Panc1 (cell line): ENCODE results near the gene CFAP299. TPM values are rescaled to one million over a fixed set of nuclear protein-coding genes. Genes with fewer than 3 reads are reported as not detected.

Source experiments
- ATAC-seq: fragments of 200-7000 bp; cut with Tn5 transposase; 2 replicates; pipeline ENCODE4 v1.9.1; 2020; ENCODE audit warnings: mild to moderate bottlenecking, moderate library complexity
- BruUV-seq: library from RNA; stranded (reverse); fragments of 400-500 nt; replicated peaks from 2 replicates; lab custom pipeline; 2021; lab: Mats Ljungman, UMichigan
- CTCF ChIA-PET: fragments of 300-600 bp; sonication (Branson Sonifier 250); formaldehyde crosslinking; loops from one replicate; lab custom pipeline; 2022; ENCODE audit warnings: antibody characterized with exemption; lab: Charles Lee
- POLR2A ChIA-PET: fragments of 300-600 bp; sonication (Branson Sonifier 250); formaldehyde crosslinking; loops from one replicate; lab custom pipeline; 2022; ENCODE audit warnings: antibody characterized with exemption; lab: Charles Lee
- DNase-seq: peaks from one replicate; pipeline ENCODE4 v3.0.0-alpha.2; 2010; ENCODE audit warnings: low read depth, low spot score
- H3K27ac ChIP-seq: 2 replicates; pipeline ENCODE4 v1.5.1; 2011; ENCODE audit warnings: mild to moderate bottlenecking, low read length, inconsistent platforms
- H3K27me3 ChIP-seq: fragments of 200-500 bp; sonication (Bioruptor generic); 2 replicates; pipeline ENCODE4 v1.6.0; 2014; ENCODE audit warnings: low read length, inconsistent platforms; ENCODE audit not compliant: control insufficient read depth, insufficient read depth
- H3K36me3 ChIP-seq: fragments of 200-500 bp; sonication (Bioruptor generic); 2 replicates; pipeline ENCODE4 v1.5.1; 2014; ENCODE audit warnings: inconsistent platforms, mild to moderate bottlenecking, low read length, moderate library complexity; ENCODE audit not compliant: control insufficient read depth, insufficient read depth
- H3K4me1 ChIP-seq: 2 replicates; pipeline ENCODE4 v1.5.1; 2011; ENCODE audit warnings: inconsistent platforms, mild to moderate bottlenecking, low read length, moderate library complexity; ENCODE audit not compliant: control insufficient read depth, insufficient read depth
- H3K4me3 ChIP-seq, 2 experiments: 2 replicates each; pipeline ENCODE4 v1.5.1; 2011 to 2012; ENCODE audit warnings: low read depth in 2 of 2, low read length in 2 of 2, mild to moderate bottlenecking in 2 of 2, inconsistent platforms in 1 of 2, moderate library complexity in 1 of 2
- H3K9me3 ChIP-seq: fragments of 200-500 bp; sonication (Bioruptor generic); 2 replicates; pipeline ENCODE4 v1.5.1; 2014; ENCODE audit warnings: low read depth, mild to moderate bottlenecking, inconsistent platforms, low read length, moderate library complexity; ENCODE audit not compliant: control insufficient read depth, insufficient read depth
- POLR2AphosphoS5 ChIP-seq: IDR thresholded peaks from 2 replicates; pipeline ENCODE4 v1.6.1; 2012; ENCODE audit warnings: mild to moderate bottlenecking, low read depth, low read length, moderate library complexity
- SIN3A ChIP-seq: IDR thresholded peaks from 2 replicates; pipeline ENCODE4 v1.6.1; 2012; ENCODE audit warnings: low read depth, mild to moderate bottlenecking, low read length, moderate library complexity, borderline replicate concordance; ENCODE audit not compliant: insufficient read depth
- TCF7L2 ChIP-seq: IDR thresholded peaks from 2 replicates; pipeline ENCODE4 v1.6.1; 2011; ENCODE audit warnings: mild to moderate bottlenecking, low read depth, low read length, inconsistent platforms
- in situ Hi-C: cut with HindIII; loops from 2 replicates; pipeline ENCODE4 v1.10.0; 2016; ENCODE audit warnings: low sequenced_read_pairs, low pct_unique_long_range_greater_than_20kb
- intact Hi-C: fragments of 100-400 bp; cut with micrococcal nuclease; formaldehyde crosslinking; loops from one replicate; pipeline ENCODE4 v1.10.0; 2022; ENCODE audit not compliant: unreplicated experiment
- total RNA-seq: library from RNA; stranded (reverse); gene quantifications from one replicate; pipeline ENCODE4 v1.2.1, GENCODE V29; 2021; ENCODE audit not compliant: unreplicated experiment
- TF ChIP-seq, protein P1 (sequence below): fragments of 450-650 bp; IDR thresholded peaks from 2 replicates; pipeline ENCODE4 v1.5.1; 2017; ENCODE audit warnings: mild to moderate bottlenecking
- TF ChIP-seq, protein P2 (sequence below), 2 experiments: IDR thresholded peaks; 2 replicates each; pipeline ENCODE4 v1.6.1; 2011 to 2012; ENCODE audit warnings: low read depth in 2 of 2, control low read depth in 1 of 2, low read length in 1 of 2, mild to moderate bottlenecking in 1 of 2, moderate library complexity in 1 of 2; ENCODE audit not compliant: insufficient read depth in 1 of 2

The CFAP299 gene
- total RNA-seq, 1 experiment from 2014 or later: not detected

DNA sequence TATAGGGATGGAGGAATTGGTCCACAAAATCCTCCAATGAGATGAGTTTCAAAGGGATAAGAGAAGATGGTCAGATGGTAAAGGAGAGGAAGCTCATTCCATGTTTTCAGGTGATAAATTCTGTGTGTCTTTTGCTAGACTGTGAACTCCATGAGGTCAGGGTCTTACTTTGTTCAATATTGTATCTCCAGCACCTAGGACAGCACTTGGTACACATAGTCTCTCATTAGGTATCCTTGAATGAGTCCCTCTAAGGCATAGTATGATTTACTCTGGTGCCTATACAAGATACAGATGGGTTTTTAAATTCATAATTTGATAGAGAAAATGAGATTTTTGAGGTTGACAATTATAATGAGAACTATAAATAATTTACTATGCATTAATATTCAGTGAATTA, 510.7 kb downstream of the CFAP299 start:
- TF ChIP-seq POLR2AphosphoS5 (no peak), SIN3A (no peak), TCF7L2 (no peak)
- TF ChIP-seq, protein P1, sequence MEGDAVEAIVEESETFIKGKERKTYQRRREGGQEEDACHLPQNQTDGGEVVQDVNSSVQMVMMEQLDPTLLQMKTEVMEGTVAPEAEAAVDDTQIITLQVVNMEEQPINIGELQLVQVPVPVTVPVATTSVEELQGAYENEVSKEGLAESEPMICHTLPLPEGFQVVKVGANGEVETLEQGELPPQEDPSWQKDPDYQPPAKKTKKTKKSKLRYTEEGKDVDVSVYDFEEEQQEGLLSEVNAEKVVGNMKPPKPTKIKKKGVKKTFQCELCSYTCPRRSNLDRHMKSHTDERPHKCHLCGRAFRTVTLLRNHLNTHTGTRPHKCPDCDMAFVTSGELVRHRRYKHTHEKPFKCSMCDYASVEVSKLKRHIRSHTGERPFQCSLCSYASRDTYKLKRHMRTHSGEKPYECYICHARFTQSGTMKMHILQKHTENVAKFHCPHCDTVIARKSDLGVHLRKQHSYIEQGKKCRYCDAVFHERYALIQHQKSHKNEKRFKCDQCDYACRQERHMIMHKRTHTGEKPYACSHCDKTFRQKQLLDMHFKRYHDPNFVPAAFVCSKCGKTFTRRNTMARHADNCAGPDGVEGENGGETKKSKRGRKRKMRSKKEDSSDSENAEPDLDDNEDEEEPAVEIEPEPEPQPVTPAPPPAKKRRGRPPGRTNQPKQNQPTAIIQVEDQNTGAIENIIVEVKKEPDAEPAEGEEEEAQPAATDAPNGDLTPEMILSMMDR: no peak
- TF ChIP-seq, protein P2, sequence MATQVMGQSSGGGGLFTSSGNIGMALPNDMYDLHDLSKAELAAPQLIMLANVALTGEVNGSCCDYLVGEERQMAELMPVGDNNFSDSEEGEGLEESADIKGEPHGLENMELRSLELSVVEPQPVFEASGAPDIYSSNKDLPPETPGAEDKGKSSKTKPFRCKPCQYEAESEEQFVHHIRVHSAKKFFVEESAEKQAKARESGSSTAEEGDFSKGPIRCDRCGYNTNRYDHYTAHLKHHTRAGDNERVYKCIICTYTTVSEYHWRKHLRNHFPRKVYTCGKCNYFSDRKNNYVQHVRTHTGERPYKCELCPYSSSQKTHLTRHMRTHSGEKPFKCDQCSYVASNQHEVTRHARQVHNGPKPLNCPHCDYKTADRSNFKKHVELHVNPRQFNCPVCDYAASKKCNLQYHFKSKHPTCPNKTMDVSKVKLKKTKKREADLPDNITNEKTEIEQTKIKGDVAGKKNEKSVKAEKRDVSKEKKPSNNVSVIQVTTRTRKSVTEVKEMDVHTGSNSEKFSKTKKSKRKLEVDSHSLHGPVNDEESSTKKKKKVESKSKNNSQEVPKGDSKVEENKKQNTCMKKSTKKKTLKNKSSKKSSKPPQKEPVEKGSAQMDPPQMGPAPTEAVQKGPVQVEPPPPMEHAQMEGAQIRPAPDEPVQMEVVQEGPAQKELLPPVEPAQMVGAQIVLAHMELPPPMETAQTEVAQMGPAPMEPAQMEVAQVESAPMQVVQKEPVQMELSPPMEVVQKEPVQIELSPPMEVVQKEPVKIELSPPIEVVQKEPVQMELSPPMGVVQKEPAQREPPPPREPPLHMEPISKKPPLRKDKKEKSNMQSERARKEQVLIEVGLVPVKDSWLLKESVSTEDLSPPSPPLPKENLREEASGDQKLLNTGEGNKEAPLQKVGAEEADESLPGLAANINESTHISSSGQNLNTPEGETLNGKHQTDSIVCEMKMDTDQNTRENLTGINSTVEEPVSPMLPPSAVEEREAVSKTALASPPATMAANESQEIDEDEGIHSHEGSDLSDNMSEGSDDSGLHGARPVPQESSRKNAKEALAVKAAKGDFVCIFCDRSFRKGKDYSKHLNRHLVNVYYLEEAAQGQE (IDR thresholded peaks at IDR 0.05; ENCODE audit: insufficient read depth in 1 of 2, low read depth in 2 of 2, low read length in 1 of 2): no peak
- no peaks in the 10 kb centered on the region for H3K9me3 ChIP-seq
- in situ Hi-C loops: no loop called here

DNA sequence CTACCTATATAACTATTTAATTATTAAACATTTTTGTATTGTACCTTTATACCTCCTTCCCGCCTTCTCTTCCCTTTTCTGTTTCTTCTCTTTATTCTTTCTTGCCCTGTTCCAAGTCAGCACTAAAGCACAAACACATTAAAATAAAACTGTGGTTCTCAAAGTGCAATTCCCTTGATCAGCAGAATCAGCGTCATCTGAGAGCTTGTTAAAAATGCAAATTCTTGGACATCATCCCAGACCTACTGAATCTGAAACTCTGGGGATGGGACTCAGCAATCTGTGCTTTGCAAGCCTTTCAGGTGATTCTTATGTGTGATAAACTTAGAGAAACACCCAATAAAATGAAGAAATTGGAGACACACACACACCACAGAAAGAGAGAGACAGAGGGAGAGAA, 516.5 kb downstream of the CFAP299 start:
- Histone ChIP-seq H3K27me3 (no peaks in the 10 kb centered on the region), H3K27ac (no peak overlapping the region), H3K9me3 (no peaks in the 10 kb centered on the region), H3K36me3 (no peaks in the 10 kb centered on the region), H3K4me3 (no peak overlapping the region), H3K4me1 (no peaks in the 10 kb centered on the region)
- in situ Hi-C loops (no loop called here), intact Hi-C loops (no loop called here)
- no TSS peak for BruUV-seq
- ATAC-seq (no peak), DNase-seq (no peak)
- TF ChIP-seq, protein P1: no peak
- no peak for TF ChIP-seq TCF7L2
- TF ChIP-seq SIN3A: no peak
- TF ChIP-seq POLR2AphosphoS5: no peak
- TF ChIP-seq, protein P2 (IDR thresholded peaks at IDR 0.05; ENCODE audit: insufficient read depth in 1 of 2, low read depth in 2 of 2, low read length in 1 of 2): no peak
- POLR2A ChIA-PET: no interaction called here
- CTCF ChIA-PET: no interaction called here

More for the DNA sequence above, 510.7 kb downstream of the CFAP299 start:
- intact Hi-C loops: no loop called here
- DNase-seq (no peak), ATAC-seq (no peak)
- Histone ChIP-seq H3K4me3 (no peak overlapping the region), H3K36me3 (no peaks in the 10 kb centered on the region), H3K27me3 (no peaks in the 10 kb centered on the region), H3K4me1 (no peaks in the 10 kb centered on the region), H3K27ac (no peak overlapping the region)
- BruUV-seq: no TSS peak
- CTCF ChIA-PET: no interaction called here
- POLR2A ChIA-PET: no interaction called here
